ENCODE measurements around the gene RAB36.

The RAB36 gene

GRCh38 chr22:23182309-23183060, 37.2 kb downstream of the RAB36 start:
- no peak for DNase-seq (ENCODE audit: low read depth)

DNA sequence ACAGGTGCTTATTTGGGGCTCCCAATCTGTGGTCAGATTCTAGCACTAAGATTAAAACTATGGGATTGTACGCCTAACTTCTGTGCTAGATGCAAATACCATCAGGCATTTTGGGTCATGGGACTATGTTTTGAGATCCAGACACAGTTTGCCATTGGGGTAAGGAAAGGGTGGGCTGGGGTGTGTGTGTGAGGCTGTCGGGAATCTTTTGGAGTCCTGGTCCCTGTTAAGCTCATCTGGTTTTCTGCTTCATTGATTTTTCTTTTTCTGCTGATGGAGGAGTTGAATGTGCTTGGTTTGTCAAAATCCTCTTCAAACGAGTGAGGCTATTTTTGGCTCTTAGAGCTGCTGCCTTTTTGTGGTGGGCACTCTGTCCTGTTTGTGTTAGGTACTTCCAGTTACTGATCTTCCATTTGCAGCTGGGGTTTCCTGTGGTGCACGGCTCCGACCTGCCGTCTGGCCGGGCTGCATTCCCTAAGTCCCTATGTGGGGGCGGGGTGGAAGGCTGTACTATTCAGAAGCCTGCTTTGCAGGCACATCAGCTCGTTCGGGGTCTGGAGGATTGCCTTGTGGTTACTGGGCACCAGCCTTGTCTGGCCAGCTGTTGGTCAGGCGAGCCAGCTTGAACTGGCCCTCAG, 37.9 kb downstream of the RAB36 start:
- no peak for DNase-seq (ENCODE audit: low read depth)

GRCh38 chr22:23184100-23184763, 39.0 kb downstream of the RAB36 start:
- no peak for DNase-seq (ENCODE audit: low read depth)

GRCh38 chr22:23184764-23185113, 39.5 kb downstream of the RAB36 start:
- no peak for DNase-seq (ENCODE audit: low read depth)

DNA sequence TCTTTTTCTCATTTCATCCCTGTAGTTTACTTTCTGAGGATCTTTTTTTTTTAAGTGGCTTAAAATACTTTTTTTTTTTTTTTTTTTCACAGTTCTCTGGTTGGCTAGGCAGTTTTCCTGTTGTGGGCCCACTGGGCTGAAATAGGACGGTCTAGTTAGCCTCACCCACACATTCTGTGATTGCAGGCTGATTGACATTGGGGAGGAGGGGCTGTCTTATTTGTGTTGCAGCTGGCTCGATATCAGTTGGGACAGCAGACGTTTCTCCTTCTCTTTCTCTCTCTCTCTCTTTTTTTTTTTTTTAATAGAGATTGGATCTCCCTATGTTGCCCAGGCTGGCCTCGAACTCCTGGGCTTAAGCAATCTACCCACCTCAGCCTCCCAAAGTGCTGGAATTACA, 41.9 kb downstream of the RAB36 start:
- no peak for DNase-seq (ENCODE audit: low read depth)

GRCh38 chr22:23187871-23188700, 42.8 kb downstream of the RAB36 start:
- no peak for DNase-seq (ENCODE audit: low read depth)

GRCh38 chr22:23190526-23190925, 45.2 kb downstream of the RAB36 start:
- no peak for DNase-seq (ENCODE audit: low read depth)

GRCh38 chr22:23192133-23192532, 46.9 kb downstream of the RAB36 start:
- DNase-seq (ENCODE audit: low read depth): no peak

- DNase-seq (ENCODE audit: low read depth): no peak
Observed at GRCh38 chr22:23192558-23192957, 47.3 kb downstream of the RAB36 start.

DNA sequence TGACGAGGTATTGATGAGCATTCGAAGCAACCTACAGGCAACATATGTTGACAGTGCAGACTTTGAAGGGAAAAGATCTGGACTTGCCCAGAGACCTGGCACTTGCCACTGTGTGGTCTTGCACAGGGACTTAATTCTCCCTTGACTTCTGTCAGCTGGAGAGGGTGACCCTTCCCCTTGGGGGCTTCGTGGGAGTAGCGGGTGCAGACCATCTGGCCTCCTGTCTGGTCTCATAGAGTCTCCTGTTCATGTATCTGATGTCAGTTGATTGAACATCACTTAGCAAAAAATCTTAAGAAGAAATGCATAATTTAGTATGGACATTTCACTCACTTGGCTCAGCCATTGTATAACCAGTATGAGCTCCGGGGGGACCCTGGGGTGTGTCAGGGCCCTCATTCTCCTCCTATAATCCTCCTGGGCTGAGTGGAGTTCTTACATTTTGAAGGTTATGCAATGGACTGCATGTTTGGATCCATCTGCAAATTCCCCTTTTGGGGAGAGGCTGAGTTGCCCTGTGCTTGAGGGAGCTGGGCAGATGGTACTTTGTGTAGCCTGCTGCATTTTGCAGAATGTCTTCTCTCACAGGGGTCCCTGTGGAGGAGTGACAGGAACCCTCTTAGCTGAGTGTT, 48.0 kb downstream of the RAB36 start:
- DNase-seq (ENCODE audit: low read depth): no peak

GRCh38 chr22:23193882-23194281, 48.6 kb downstream of the RAB36 start:
- DNase-seq (ENCODE audit: low read depth): no peak

DNA sequence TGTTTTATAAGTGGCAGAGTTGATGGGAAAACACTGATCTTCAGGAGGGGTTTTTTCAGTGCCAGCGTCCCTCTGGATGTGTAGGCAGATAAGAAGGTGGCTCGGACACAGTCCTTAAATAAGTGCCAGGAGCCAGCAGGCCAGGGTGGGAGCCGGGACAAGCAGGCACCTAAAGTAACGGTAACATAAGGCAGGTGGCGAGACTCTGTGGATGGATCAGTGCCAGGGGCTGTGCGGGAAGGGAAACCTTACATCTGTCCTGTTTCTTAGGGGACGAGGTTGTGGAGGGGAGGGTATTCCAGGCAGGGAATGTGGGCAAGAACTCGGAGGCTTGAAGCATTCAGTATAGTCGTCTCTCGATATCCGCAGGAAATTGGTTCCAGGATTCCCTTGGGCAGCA, 50.9 kb downstream of the RAB36 start:
- no peak for DNase-seq (ENCODE audit: low read depth)

DNA sequence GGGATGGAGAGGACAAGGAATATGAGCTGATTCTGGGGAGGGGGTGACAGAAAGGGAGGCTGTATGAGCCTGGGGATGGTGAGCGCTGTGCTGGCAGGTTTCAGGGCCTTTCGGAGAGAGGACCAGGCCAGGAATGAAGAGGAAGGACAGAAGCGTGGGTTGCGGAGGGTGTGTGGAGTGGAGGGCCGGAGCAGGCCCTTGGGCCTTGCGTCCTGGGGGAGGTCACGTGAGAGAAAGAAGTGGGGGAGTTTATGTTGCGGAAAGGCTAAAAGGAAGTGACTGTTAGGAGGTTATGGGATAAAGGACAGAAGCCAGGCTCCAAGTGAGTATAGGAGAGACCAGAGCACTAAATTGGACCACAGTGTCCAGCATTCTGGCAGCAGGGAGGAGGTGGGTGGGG, 52.6 kb downstream of the RAB36 start:
- DNase-seq (ENCODE audit: low read depth): no peak

DNA sequence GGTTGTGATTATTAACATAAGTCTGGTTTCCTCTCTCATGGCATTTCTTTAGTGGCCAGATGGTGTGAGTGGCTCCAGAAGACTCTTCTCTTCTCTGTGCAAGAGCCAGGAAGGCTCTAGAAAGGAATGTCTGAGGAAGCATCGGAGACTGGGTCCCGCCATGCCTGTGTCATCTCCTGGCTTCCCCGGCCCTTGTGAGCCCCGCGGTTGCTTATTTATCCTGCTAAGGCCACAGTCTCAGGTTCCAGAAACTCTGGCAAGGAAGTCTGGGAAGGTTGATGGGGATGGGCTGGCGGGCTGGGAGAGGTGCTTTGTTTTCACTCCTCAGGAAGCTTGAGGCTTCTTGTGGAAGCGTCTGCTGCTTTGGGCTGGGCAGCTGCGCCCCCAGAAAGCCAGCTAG, 53.9 kb downstream of the RAB36 start:
- no peak for DNase-seq (ENCODE audit: low read depth)

DNA sequence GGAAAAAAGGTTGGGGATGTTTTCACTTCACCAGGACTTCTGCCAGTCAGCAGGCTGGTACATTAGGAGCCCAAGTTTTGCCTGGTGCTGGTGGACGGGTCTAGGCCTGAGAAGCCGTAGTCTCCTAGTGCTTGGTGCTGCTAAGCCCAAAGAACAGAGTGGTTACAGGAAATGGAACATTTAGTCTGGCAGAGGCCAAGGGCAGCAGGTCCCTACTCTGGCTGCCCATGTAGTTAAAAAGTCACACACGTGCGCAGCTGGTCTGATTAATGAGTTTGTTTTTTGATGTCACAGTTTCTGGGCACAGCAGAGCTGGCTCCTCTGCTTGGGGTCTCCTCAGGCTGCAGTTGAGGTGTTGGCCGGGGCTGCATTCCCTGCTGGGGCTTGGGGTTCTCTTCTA, 55.6 kb downstream of the RAB36 start:
- no peak for DNase-seq (ENCODE audit: low read depth)

- DNase-seq (ENCODE audit: low read depth): no peak
Observed at GRCh38 chr22:23202812-23203451, 57.7 kb downstream of the RAB36 start.

DNA sequence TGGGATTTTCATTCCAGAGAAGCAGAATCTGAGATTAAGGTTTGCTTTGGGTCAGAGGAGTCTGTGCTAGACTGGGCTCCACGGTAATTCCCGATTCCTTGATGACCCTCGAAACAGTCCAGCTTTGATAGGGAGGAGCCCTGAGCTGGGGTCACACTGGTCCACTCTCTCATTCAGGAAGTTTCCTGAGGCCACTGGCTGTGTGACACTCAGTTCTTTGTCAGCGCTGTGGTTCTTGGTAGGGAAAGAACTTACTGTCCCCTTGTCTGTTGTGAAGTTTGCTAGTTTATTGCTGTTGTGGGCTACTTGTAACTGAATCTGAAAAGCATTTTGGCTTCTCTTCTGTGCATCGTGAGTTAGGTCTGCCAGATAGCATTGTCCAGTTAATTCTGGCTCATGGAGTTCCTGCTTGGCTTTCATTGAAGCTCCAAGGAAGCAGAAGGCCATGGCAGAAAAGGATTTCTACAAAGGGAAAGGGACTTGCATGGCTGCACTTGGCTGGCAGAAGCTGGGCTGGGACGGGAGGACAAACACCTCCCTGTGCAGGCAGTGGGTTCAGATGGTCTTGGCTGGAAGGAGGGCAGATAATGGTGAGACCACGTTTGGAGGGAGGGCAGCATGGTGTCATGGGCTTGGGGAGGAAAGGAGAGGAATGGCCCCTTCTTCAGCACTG, 58.3 kb downstream of the RAB36 start:
- DNase-seq (ENCODE audit: low read depth): no peak

DNA sequence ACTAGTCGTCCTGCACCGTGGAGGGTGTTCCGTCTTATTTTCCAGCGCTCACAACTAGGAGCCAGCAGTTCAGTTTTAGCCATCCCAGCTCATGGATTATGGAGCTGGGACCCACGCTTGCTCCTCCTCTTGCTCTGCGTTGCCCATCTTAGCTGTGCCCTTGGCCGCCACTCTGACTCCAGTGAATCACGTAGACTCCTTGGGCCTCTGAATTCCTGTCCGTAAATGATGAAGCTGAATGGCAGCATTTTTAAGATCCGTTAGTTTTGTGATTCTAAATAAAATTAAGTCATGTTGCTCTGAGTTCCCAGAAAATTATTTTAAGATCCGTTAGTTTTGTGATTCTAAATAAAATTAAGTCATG, 58.8 kb downstream of the RAB36 start:
- DNase-seq (ENCODE audit: low read depth): no peak

DNA sequence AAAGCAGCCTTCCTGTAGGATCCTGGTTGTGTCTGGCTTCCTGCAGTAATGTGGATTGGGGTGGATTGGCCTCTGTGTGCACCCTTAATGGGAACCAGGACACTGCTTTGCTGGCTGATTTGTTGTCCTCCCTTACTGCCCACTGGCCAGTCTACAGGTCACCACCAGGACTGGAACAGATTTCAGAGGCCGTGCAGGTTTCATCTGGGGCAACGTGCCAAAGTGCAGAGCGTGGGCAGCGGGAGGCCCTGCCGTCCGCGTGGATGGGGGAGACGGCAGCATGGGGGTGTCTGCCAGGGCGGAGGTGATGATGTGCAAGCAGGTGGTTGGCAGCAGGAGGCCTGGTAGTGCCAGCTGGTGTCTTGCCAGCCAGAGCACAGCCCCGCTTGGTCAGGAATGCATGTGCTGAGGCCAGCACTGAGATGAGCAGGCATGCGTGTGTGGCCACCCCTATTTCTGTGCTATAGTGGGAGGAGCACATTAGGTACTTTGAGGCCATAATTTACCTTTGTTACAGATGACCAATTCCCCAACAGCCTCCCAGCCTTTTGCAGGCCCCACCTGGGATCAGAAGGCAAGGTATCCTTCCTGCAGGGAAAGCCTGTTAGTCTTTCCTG, 59.4 kb downstream of the RAB36 start:
- DNase-seq (ENCODE audit: low read depth): no peak

- no peak for DNase-seq (ENCODE audit: low read depth)
Observed at GRCh38 chr22:23205339-23206049, 60.2 kb downstream of the RAB36 start.

Data from GM04503 (cell line).